LNCaP clone FGC (cell line): ENCODE results near the gene TMX4.

Experiments
- DNase-seq: peaks from one replicate; pipeline ENCODE4 v3.0.0-alpha.2; 2011; ENCODE audit warnings: low read depth
- H3K4me3 ChIP-seq: 2 replicates; pipeline ENCODE4 v1.5.1; 2011; ENCODE audit warnings: mild to moderate bottlenecking, low read depth, low read length, control low read depth
- TF ChIP-seq, protein P1 (sequence below): IDR thresholded peaks from 2 replicates; pipeline ENCODE4 v1.5.1; 2012; ENCODE audit warnings: mild to moderate bottlenecking; ENCODE audit not compliant: control insufficient read depth, insufficient read depth; ENCODE audit errors: extremely low read depth

The TMX4 gene

GRCh38 chr20:7943891-7944290 is 75.7 kb downstream of the TMX4 start:
- DNase-seq: no peak
- TF ChIP-seq, protein P1, sequence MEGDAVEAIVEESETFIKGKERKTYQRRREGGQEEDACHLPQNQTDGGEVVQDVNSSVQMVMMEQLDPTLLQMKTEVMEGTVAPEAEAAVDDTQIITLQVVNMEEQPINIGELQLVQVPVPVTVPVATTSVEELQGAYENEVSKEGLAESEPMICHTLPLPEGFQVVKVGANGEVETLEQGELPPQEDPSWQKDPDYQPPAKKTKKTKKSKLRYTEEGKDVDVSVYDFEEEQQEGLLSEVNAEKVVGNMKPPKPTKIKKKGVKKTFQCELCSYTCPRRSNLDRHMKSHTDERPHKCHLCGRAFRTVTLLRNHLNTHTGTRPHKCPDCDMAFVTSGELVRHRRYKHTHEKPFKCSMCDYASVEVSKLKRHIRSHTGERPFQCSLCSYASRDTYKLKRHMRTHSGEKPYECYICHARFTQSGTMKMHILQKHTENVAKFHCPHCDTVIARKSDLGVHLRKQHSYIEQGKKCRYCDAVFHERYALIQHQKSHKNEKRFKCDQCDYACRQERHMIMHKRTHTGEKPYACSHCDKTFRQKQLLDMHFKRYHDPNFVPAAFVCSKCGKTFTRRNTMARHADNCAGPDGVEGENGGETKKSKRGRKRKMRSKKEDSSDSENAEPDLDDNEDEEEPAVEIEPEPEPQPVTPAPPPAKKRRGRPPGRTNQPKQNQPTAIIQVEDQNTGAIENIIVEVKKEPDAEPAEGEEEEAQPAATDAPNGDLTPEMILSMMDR: no peak
- no peak overlapping the region for H3K4me3 ChIP-seq

DNA sequence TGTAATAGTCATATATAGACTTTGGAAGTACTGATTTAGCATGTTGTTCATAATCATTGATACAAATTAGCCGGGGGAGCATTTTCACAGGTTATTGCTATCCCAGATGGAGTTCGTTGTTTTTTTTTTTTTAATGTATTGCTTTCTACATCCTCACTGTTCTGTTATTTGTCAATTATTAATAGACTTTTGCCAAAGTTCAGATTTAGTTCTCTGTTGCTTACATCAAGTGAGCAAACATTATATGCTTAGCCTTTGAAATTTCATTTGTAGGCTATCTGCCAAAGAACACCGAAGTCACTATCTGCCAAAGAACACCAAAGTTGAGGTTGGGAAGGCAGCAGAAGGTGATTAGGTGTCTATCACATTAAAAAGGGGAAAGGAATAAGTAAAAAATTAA is 79.2 kb downstream of the TMX4 start, which contains the start of gene HAO1:
Gene HAO1 (minus strand): TSS at position 118 of the 400 bp plus-strand sequence. CDS start 36 bp downstream, at position 82.
- no peak within 1 kb of the TSS for H3K4me3 ChIP-seq
- peak; percentile 21 for DNase-seq
- TF ChIP-seq, protein P1: no peak

- no peak for DNase-seq
- TF ChIP-seq, protein P1: no peak
- H3K4me3 ChIP-seq: no peak overlapping the region
Measured at GRCh38 chr20:7939663-7940062, 79.9 kb downstream of the TMX4 start.

- TF ChIP-seq, protein P1: no peak
- no peak for DNase-seq
- H3K4me3 ChIP-seq: no peak overlapping the region
Measured at GRCh38 chr20:7938058-7938457, 81.5 kb downstream of the TMX4 start.

GRCh38 chr20:7937328-7937727 is 82.2 kb downstream of the TMX4 start:
- H3K4me3 ChIP-seq: no peak overlapping the region
- TF ChIP-seq, protein P1: no peak
- DNase-seq: no peak

DNA sequence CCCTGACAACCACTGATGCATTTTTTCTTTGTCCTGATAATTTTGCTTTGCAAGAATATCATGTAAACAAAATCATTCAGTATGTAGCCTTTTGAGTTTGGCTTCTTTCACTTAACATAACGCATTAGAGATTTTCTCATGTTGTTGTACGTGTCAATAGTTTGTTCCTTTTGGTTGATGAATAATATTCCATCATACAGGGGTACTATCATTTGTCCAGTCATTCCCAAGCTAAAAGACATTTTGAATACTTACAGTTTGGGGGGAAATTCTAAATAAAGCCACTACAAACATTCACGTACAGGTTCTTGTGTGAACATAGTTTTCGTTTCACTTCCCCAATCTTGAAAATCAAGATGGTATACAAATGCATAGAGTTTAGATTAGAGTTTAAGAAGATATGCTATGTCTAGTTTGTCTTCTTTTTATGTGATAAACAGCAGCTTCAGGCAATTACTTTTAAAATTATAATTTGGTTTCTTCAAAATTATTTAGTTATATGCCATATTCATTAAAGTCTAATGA is 84.5 kb downstream of the TMX4 start:
- TF ChIP-seq, protein P1: no peak
- DNase-seq: no peak
- H3K4me3 ChIP-seq: no peak overlapping the region

- TF ChIP-seq, protein P1: no peak
- DNase-seq: no peak
- H3K4me3 ChIP-seq: no peak overlapping the region
Measured at GRCh38 chr20:7933346-7933745, 86.2 kb downstream of the TMX4 start.
